GM12878 (cell line): Measurements from ENCODE around the gene NUDT16L1. TPM values are rescaled to one million over a fixed set of nuclear protein-coding genes. Genes with fewer than 3 reads are reported as not detected.

Experiments used
- ATAC-seq: fragments of 200-7000 bp; cut with Tn5 transposase; 3 replicates; pipeline ENCODE4 v1.9.1; 2020; ENCODE audit warnings: mild to moderate bottlenecking, moderate library complexity
- BruUV-seq: library from RNA; stranded (reverse); fragments of 400-500 nt; replicated peaks from 2 replicates; lab custom pipeline; 2021; lab: Mats Ljungman, UMichigan
- CTCF ChIA-PET: fragments of 300-600 bp; sonication (Branson Sonifier 250); formaldehyde crosslinking; extraction: SDS; loops from one replicate; lab custom pipeline; 2021; ENCODE audit warnings: inconsistent platforms; lab: Yijun Ruan, JAX
- POLR2A ChIA-PET: fragments of 350-600 bp; formaldehyde crosslinking; extraction: SDS; loops from one replicate; lab custom pipeline; 2021; ENCODE audit warnings: inconsistent platforms; lab: Charles Lee
- RAD21 ChIA-PET: fragments of 300-600 bp; sonication (Branson Sonifier 250); formaldehyde crosslinking; loops from one replicate; lab custom pipeline; 2023; ENCODE audit warnings: antibody characterized with exemption; ENCODE audit not compliant: unreplicated experiment; lab: Charles Lee
- SMC1A ChIA-PET: fragments of 300-600 bp; sonication (Branson Sonifier 250); formaldehyde crosslinking; loops from one replicate; lab custom pipeline; 2023; ENCODE audit not compliant: unreplicated experiment, uncharacterized antibody; lab: Charles Lee
- DNase-seq: peaks from one replicate; pipeline ENCODE4 v3.0.0-alpha.2; 2011; ENCODE audit warnings: low read depth, low spot score
- FAIRE-seq: peaks from 3 replicates; lab custom pipeline; 2011; peaks lifted over from hg19 to GRCh38; lab: Jason Lieb, UNC
- H2AFZ ChIP-seq: 2 replicates; pipeline ENCODE4 v1.6.0; 2011; ENCODE audit warnings: low read depth, low read length, control low read depth; ENCODE audit not compliant: control insufficient read depth
- H3K27ac ChIP-seq: 2 replicates; pipeline ENCODE4 v1.5.1; 2011; ENCODE audit warnings: control low read depth; ENCODE audit not compliant: control insufficient read depth, insufficient read depth
- H3K27me3 ChIP-seq, 2 experiments: replicated peaks in 1 of 2; 2 replicates each; pipeline versions ENCODE4 v1.6.0 to v1.6.1; 2011; ENCODE audit warnings: low read length in 1 of 2; ENCODE audit not compliant: control insufficient read depth in 2 of 2, insufficient read depth in 2 of 2
- H3K36me3 ChIP-seq, 2 experiments: 2 replicates each; pipeline ENCODE4 v1.5.1; 2011; ENCODE audit warnings: low read length in 1 of 2; ENCODE audit not compliant: control insufficient read depth in 2 of 2, insufficient read depth in 2 of 2
- H3K4me1 ChIP-seq: 2 replicates; pipeline ENCODE4 v1.6.1; 2011; ENCODE audit warnings: mild to moderate bottlenecking, low read length, moderate library complexity, mixed read lengths; ENCODE audit not compliant: control insufficient read depth, insufficient read depth
- H3K4me2 ChIP-seq: 2 replicates; pipeline ENCODE4 v1.6.0; 2011; ENCODE audit warnings: control low read depth; ENCODE audit not compliant: control insufficient read depth, insufficient read depth
- H3K4me3 ChIP-seq: fragments of 200-600 bp; sonication (generic); 2 replicates; pipeline ENCODE4 v1.5.1; 2016
- H3K79me2 ChIP-seq: 2 replicates; pipeline ENCODE4 v1.6.0; 2011; ENCODE audit warnings: low read length; ENCODE audit not compliant: control insufficient read depth, insufficient read depth
- H3K9ac ChIP-seq: 2 replicates; pipeline ENCODE4 v1.8.0; 2011; ENCODE audit warnings: low read length, control low read depth, mixed read lengths; ENCODE audit not compliant: control insufficient read depth, insufficient read depth
- H3K9me3 ChIP-seq: replicated peaks from 3 replicates; pipeline ENCODE4 v1.5.1; 2011; ENCODE audit warnings: mild to moderate bottlenecking, low read length; ENCODE audit not compliant: control insufficient read depth, insufficient read depth
- H4K20me1 ChIP-seq: 2 replicates; pipeline ENCODE4 v1.6.0; 2011; ENCODE audit not compliant: control insufficient read depth, insufficient read depth
- BACH1 ChIP-seq: fragments of 450-650 bp; IDR thresholded peaks from 2 replicates; pipeline ENCODE4 v1.6.1; 2017; ENCODE audit warnings: mild to moderate bottlenecking, borderline replicate concordance
- BHLHE40 ChIP-seq, 2 experiments: fragments of 450-650 bp in 1 of 2; IDR thresholded peaks; 2 replicates each; pipeline ENCODE4 v1.6.1; 2011 to 2017; ENCODE audit warnings: low read depth in 2 of 2, borderline replicate concordance in 1 of 2, improper control_type of control experiment in 1 of 2, low read length in 1 of 2, mild to moderate bottlenecking in 1 of 2
- CBX3 ChIP-seq: fragments of 200-600 bp; sonication (generic); IDR thresholded peaks from 2 replicates; pipeline ENCODE4 v1.6.1; 2016; ENCODE audit warnings: low read depth, borderline replicate concordance
- ELK1 ChIP-seq: IDR thresholded peaks from 2 replicates; pipeline ENCODE4 v1.6.1; 2012; ENCODE audit warnings: low read depth, low read length, improper control_type of control experiment
- IKZF1 ChIP-seq: fragments of 450-650 bp; conservative IDR thresholded peaks from 2 replicates; pipeline ENCODE4 v1.6.1; 2017; ENCODE audit warnings: antibody characterized with exemption, mild to moderate bottlenecking
- KLF5 ChIP-seq: fragments of 450-650 bp; IDR thresholded peaks from 2 replicates; pipeline ENCODE4 v1.6.1; 2014; ENCODE audit warnings: mild to moderate bottlenecking; ENCODE audit not compliant: partially characterized antibody
- MEF2A ChIP-seq: IDR thresholded peaks from 2 replicates; pipeline ENCODE4 v1.6.1; 2011; ENCODE audit warnings: low read depth, mild to moderate bottlenecking, low read length, moderate library complexity; ENCODE audit not compliant: insufficient read depth
- PAX5 ChIP-seq: IDR thresholded peaks from 2 replicates; pipeline ENCODE4 v1.6.1; 2011; ENCODE audit warnings: low read depth, low read length, borderline replicate concordance
- RUNX3 ChIP-seq: IDR thresholded peaks from 2 replicates; pipeline ENCODE4 v1.6.1; 2012; ENCODE audit warnings: low read length, inconsistent platforms
- SMAD5 ChIP-seq: IDR thresholded peaks from 2 replicates; pipeline ENCODE4 v1.6.1; 2016; ENCODE audit warnings: antibody characterized with exemption, low read depth
- SP1 ChIP-seq: IDR thresholded peaks from one replicate; pipeline ENCODE4 v1.6.1; 2011; ENCODE audit warnings: low read depth, low read length
- YY1 ChIP-seq: IDR thresholded peaks from 2 replicates; pipeline ENCODE4 v1.6.1; 2011; ENCODE audit warnings: low read depth, mild to moderate bottlenecking, low read length
- ZSCAN29 ChIP-seq: fragments of 450-650 bp; IDR thresholded peaks from 2 replicates; pipeline ENCODE4 v1.6.1; 2017; ENCODE audit warnings: mild to moderate bottlenecking, moderate library complexity
- WGBS: methylation state at CpG from one replicate; pipeline ENCODE4 v1.1.6; 2016; ENCODE audit warnings: low lambda C conversion rate; ENCODE audit not compliant: insufficient replicate concordance, insufficient coverage; ENCODE audit errors: missing lambda C conversion rate; 5-methylcytosine and 5-hydroxymethylcytosine counted together
- in situ Hi-C: fragments of 300-500 bp; cut with MboI; formaldehyde crosslinking; loops from 9 replicates; pipeline ENCODE4 v1.14.3; 2018; ENCODE audit warnings: mixed read lengths
- intact Hi-C: fragments of 100-400 bp; cut with micrococcal nuclease; formaldehyde crosslinking; loops from one replicate; pipeline ENCODE4 v1.14.2; 2022; ENCODE audit not compliant: unreplicated experiment
- polyA plus RNA-seq, 11 experiments: library from polyadenylated mRNA; depleted of rRNA in 4 of 11; unstranded in 6 of 11; stranded (reverse) in 5 of 11; fragments of >200 nt; fragmentation: Nextera tagmentation in 4 of 11; fragmentation: Illumina TruSeq in 1 of 11; extraction: Ambion mirVana in 4 of 11; extraction: Trizol in 1 of 11; gene quantifications; 1 replicate in 1 of 11; 2 replicates in 10 of 11; pipeline versions ENCODE4 v1.2.1 to v1.2.3, GENCODE V29; 2011 to 2016; ENCODE audit warnings: inconsistent platforms in 2 of 11, missing spikeins in 2 of 11, low read depth in 1 of 11
- total RNA-seq, 4 experiments: library from RNA; depleted of rRNA in 3 of 4; stranded (reverse); fragments of >200 nt in 3 of 4; fragmentation: Illumina TruSeq in 1 of 4; extraction: Trizol in 1 of 4; gene quantifications; 2 replicates each; pipeline versions ENCODE4 v1.2.1 to v1.2.3, GENCODE V29; 2013 to 2021
- TF ChIP-seq, protein P1 (sequence below): IDR thresholded peaks from 2 replicates; pipeline ENCODE4 v1.6.1; 2011; ENCODE audit warnings: borderline replicate concordance, low read depth, mild to moderate bottlenecking, moderate library complexity, mixed read lengths, low read length; ENCODE audit not compliant: insufficient read depth; ENCODE audit errors: extremely low read length
- TF ChIP-seq, protein P2 (sequence below): IDR thresholded peaks from 2 replicates; pipeline ENCODE4 v1.6.1; 2012; ENCODE audit warnings: improper control_type of control experiment, low read depth, low read length; ENCODE audit not compliant: insufficient replicate concordance

NUDT16L1 gene
- total and polyA plus RNA-seq, 10 of the 15 experiments (the other 5 are each of a cell fraction or from before 2014, with no cell fraction given) = 1.4 to 77.7 (median 28.9) TPM

- TF ChIP-seq, protein P1, sequence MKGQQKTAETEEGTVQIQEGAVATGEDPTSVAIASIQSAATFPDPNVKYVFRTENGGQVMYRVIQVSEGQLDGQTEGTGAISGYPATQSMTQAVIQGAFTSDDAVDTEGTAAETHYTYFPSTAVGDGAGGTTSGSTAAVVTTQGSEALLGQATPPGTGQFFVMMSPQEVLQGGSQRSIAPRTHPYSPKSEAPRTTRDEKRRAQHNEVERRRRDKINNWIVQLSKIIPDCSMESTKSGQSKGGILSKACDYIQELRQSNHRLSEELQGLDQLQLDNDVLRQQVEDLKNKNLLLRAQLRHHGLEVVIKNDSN = no peak
- TF ChIP-seq ELK1 (no peak), IKZF1 (no peak), BHLHE40 (IDR thresholded peaks at IDR 0.05; ENCODE audit: borderline replicate concordance in 1 of 2, low read depth in 2 of 2, low read length in 1 of 2) (no peak), BACH1 (no peak), YY1 (no peak), CBX3 (no peak), KLF5 (no peak), ZSCAN29 (no peak), SP1 (no peak)
These were observed 35.3 kb downstream of the NUDT16L1 start (continued) for GRCh38 chr16:4728676-4729075.

GRCh38 chr16:4729876-4730275 is 36.5 kb downstream of the NUDT16L1 start:
- SMC1A ChIA-PET = no interaction called here
- BruUV-seq = no TSS peak
- POLR2A ChIA-PET = no interaction called here
- intact Hi-C loops = no loop called here
- no peak overlapping the region for H2AFZ ChIP-seq
- no peaks in the 10 kb centered on the region for H3K27me3 ChIP-seq
- DNase-seq (no peak), FAIRE-seq (no peak), ATAC-seq (no peak)
- H3K4me3 ChIP-seq = no peak overlapping the region
- no peaks in the 10 kb centered on the region for H3K4me1 ChIP-seq
- no peak for TF ChIP-seq MEF2A
- TF ChIP-seq PAX5 = no peak
- TF ChIP-seq, protein P2, sequence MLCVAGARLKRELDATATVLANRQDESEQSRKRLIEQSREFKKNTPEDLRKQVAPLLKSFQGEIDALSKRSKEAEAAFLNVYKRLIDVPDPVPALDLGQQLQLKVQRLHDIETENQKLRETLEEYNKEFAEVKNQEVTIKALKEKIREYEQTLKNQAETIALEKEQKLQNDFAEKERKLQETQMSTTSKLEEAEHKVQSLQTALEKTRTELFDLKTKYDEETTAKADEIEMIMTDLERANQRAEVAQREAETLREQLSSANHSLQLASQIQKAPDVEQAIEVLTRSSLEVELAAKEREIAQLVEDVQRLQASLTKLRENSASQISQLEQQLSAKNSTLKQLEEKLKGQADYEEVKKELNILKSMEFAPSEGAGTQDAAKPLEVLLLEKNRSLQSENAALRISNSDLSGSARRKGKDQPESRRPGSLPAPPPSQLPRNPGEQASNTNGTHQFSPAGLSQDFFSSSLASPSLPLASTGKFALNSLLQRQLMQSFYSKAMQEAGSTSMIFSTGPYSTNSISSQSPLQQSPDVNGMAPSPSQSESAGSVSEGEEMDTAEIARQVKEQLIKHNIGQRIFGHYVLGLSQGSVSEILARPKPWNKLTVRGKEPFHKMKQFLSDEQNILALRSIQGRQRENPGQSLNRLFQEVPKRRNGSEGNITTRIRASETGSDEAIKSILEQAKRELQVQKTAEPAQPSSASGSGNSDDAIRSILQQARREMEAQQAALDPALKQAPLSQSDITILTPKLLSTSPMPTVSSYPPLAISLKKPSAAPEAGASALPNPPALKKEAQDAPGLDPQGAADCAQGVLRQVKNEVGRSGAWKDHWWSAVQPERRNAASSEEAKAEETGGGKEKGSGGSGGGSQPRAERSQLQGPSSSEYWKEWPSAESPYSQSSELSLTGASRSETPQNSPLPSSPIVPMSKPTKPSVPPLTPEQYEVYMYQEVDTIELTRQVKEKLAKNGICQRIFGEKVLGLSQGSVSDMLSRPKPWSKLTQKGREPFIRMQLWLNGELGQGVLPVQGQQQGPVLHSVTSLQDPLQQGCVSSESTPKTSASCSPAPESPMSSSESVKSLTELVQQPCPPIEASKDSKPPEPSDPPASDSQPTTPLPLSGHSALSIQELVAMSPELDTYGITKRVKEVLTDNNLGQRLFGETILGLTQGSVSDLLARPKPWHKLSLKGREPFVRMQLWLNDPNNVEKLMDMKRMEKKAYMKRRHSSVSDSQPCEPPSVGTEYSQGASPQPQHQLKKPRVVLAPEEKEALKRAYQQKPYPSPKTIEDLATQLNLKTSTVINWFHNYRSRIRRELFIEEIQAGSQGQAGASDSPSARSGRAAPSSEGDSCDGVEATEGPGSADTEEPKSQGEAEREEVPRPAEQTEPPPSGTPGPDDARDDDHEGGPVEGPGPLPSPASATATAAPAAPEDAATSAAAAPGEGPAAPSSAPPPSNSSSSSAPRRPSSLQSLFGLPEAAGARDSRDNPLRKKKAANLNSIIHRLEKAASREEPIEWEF = no peak
- TF ChIP-seq RUNX3 = no peak
- no peak for TF ChIP-seq SMAD5
- H3K79me2 ChIP-seq = peaks cover 13% of the 10 kb centered on the region
- WGBS = 92% methylated on average over 15 of the region's 15 CpGs
- H3K9ac ChIP-seq = no peak overlapping the region
- RAD21 ChIA-PET = no interaction called here
- no peak overlapping the region for H3K27ac ChIP-seq
- no peaks in the 10 kb centered on the region for H4K20me1 ChIP-seq
- H3K9me3 ChIP-seq = no peaks in the 10 kb centered on the region
- no peak overlapping the region for H3K4me2 ChIP-seq
- H3K36me3 ChIP-seq = peaks cover 0 to 2% of the 10 kb centered on the region in 2 experiments; a peak in 3 of 4 replicates
- CTCF ChIA-PET = no interaction called here
- in situ Hi-C loops = no loop called here
